Prostate gland (tissue), 2 donors: ENCODE data around the gene DHX58. TPM values are rescaled to one million over a fixed set of nuclear protein-coding genes. Genes with fewer than 3 reads are reported as not detected.

Experiments used
- DNase-seq: peaks from one replicate; pipeline ENCODE4 v3.0.0-alpha.2; 2019; ENCODE audit warnings: low spot score
- H3K27ac ChIP-seq, 2 donors: fragments of 200-600 bp; sonication (generic); 2 replicates each; pipeline ENCODE4 v1.5.1; 2017 to 2019
- H3K27me3 ChIP-seq: fragments of 200-600 bp; sonication (generic); replicated peaks from 2 replicates; pipeline ENCODE4 v1.5.1; 2019; ENCODE audit not compliant: insufficient read depth
- H3K36me3 ChIP-seq, 2 donors: fragments of 200-600 bp; sonication (generic); 1 replicate in 1 of 2; 2 replicates in 1 of 2; pipeline versions ENCODE4 v1.5.1 to v1.8.1; 2017 to 2019
- H3K4me1 ChIP-seq: fragments of 200-600 bp; sonication (generic); replicated peaks from 2 replicates; pipeline ENCODE4 v1.5.1; 2019
- H3K4me3 ChIP-seq, 2 donors: fragments of 200-600 bp; sonication (generic); 2 replicates each; pipeline ENCODE4 v1.5.1; 2017 to 2019
- H3K9me3 ChIP-seq: fragments of 200-600 bp; sonication (generic); 2 replicates; pipeline ENCODE4 v1.5.1; 2017
- CTCF ChIP-seq, 4 experiments: fragments of 200-600 bp in 2 of 4; fragments of 450-650 bp in 2 of 4; sonication (generic) in 2 of 4; IDR thresholded peaks; 1 replicate in 3 of 4; 2 replicates in 1 of 4; pipeline ENCODE4 v1.5.1; 2016 to 2019; ENCODE audit warnings: antibody characterized with exemption in 4 of 4, mild to moderate bottlenecking in 2 of 4, moderate library complexity in 2 of 4
- POLR2A ChIP-seq: fragments of 450-650 bp; IDR thresholded peaks from one replicate; pipeline ENCODE4 v1.6.1; 2016; ENCODE audit warnings: antibody characterized with exemption, mild to moderate bottlenecking
- POLR2AphosphoS5 ChIP-seq: sonication (generic); formaldehyde crosslinking; IDR thresholded peaks from one replicate; pipeline ENCODE4 v1.6.1; 2017; ENCODE audit warnings: antibody characterized with exemption
- WGBS: methylation state at CpG from one replicate; pipeline ENCODE4 v1.1.5; 2018; 5-methylcytosine and 5-hydroxymethylcytosine counted together
- intact Hi-C: fragments of 100-400 bp; cut with DNase I; formaldehyde crosslinking; loops from one replicate; pipeline ENCODE4 v1.14.2; 2022
- total RNA-seq, 2 donors: library from RNA; depleted of rRNA; stranded (reverse); fragments of >200 nt; gene quantifications; one replicate each; pipeline ENCODE4 v1.1.0, GENCODE V29; 2016

Gene DHX58
- total RNA-seq, 2 donors from 2014 or later = 26.7 to 38.6 TPM

- TF ChIP-seq POLR2A (no peak), CTCF (IDR thresholded peaks at IDR 0.05) (no peak), POLR2AphosphoS5 (no peak)
- H3K27me3 ChIP-seq = no peaks in the 10 kb centered on the region
- no peak for DNase-seq
- WGBS = 89% methylated on average over 9 of the region's 9 CpGs
- H3K36me3 ChIP-seq = no peaks in the 10 kb centered on the region
- no peaks in the 10 kb centered on the region for H3K9me3 ChIP-seq
- intact Hi-C loops = loop anchor here (1.0 kb wide), 1 partner anchor 149 kb away; no protein-coding TSS in a partner anchor
- no peak overlapping the region for H3K4me3 ChIP-seq
- H3K4me1 ChIP-seq = peaks cover 16% of the 10 kb centered on the region
- H3K27ac ChIP-seq = no peak overlapping the region
Measured at GRCh38 chr17:42114118-42114517, 1.6 kb upstream of the DHX58 start.

- WGBS = 87% methylated on average over 28 of the region's 28 CpGs
Measured at GRCh38 chr17:42113293-42114069, 967 bp upstream of the DHX58 start.

GRCh38 chr17:42111871-42112551, 503 bp downstream of the DHX58 start:
- intact Hi-C loops = no loop called here
- Histone ChIP-seq H3K27me3 (no peaks in the 10 kb centered on the region), H3K9me3 (no peaks in the 10 kb centered on the region), H3K36me3 (no peaks in the 10 kb centered on the region), H3K4me1 (peaks cover 16% of the 10 kb centered on the region), H3K27ac (peak overlapping the region; percentile 85 to 95), H3K4me3 (peak overlapping the region; percentile 39 to 57)
- peak; percentile 28 for DNase-seq
- 1% methylated on average over 12 of the region's 12 CpGs for WGBS
- TF ChIP-seq CTCF (IDR thresholded peaks at IDR 0.05) = no peak
- peak; percentile 18 for TF ChIP-seq POLR2AphosphoS5

More at GRCh38 chr17:42113293-42114069, 967 bp upstream of the DHX58 start:
- Histone ChIP-seq H3K27me3 (no peaks in the 10 kb centered on the region), H3K4me1 (peaks cover 16% of the 10 kb centered on the region), H3K9me3 (no peaks in the 10 kb centered on the region), H3K36me3 (no peaks in the 10 kb centered on the region), H3K27ac (peak overlapping the region; percentile 85 to 95), H3K4me3 (peak overlapping the region in 1 of 2 donors; percentile 57)
- TF ChIP-seq POLR2AphosphoS5 = no peak
- TF ChIP-seq CTCF (IDR thresholded peaks at IDR 0.05) = no peak
- TF ChIP-seq POLR2A = no peak
- intact Hi-C loops = loop anchor here (1.0 kb wide), 1 partner anchor 148 kb away; no protein-coding TSS in a partner anchor
- no peak for DNase-seq

- H3K9me3 ChIP-seq = no peaks in the 10 kb centered on the region
- DNase-seq = no peak
- peak overlapping the region in 1 of 2 donors; percentile 57 for H3K4me3 ChIP-seq
- WGBS = 85% methylated on average over 11 of the region's 11 CpGs
- H3K27me3 ChIP-seq = no peaks in the 10 kb centered on the region
- no peaks in the 10 kb centered on the region for H3K36me3 ChIP-seq
- intact Hi-C loops = no loop called here
- H3K4me1 ChIP-seq = peaks cover 16% of the 10 kb centered on the region
- TF ChIP-seq CTCF (IDR thresholded peaks at IDR 0.05) = no peak
- peak overlapping the region; percentile 85 to 95 for H3K27ac ChIP-seq
Measured at GRCh38 chr17:42111265-42111636, 1.3 kb downstream of the DHX58 start.
